H9 (cell line): ENCODE measurements around the gene MMEL1. TPM values are rescaled to one million over a fixed set of nuclear protein-coding genes. Genes with fewer than 3 reads are reported as not detected.
"Not testable (repeated sequence)": the region's sequence is repeated elsewhere in the genome, so short reads cannot be mapped to it uniquely, and the experiment has no call there.

ENCODE experiments used
- DNase-seq: peaks from one replicate; pipeline ENCODE4 v3.0.0-alpha.2; 2017
- H2AFZ ChIP-seq: one replicate; pipeline ENCODE4 v1.6.1; 2013; ENCODE audit warnings: mild to moderate bottlenecking, low read length, control low read depth, moderate library complexity
- H2AK5ac ChIP-seq: 2 replicates; pipeline ENCODE4 v1.6.1; 2013; ENCODE audit warnings: low read length, control low read depth, mixed read lengths; ENCODE audit not compliant: insufficient read length
- H2BK120ac ChIP-seq: one replicate; pipeline ENCODE4 v1.6.1; 2013; ENCODE audit warnings: low read depth, mild to moderate bottlenecking, low read length, control low read depth, inconsistent platforms; ENCODE audit not compliant: poor library complexity, severe bottlenecking
- H2BK12ac ChIP-seq: 2 replicates; pipeline ENCODE4 v1.6.1; 2013; ENCODE audit warnings: low read length, control low read depth, mixed read lengths, low read depth; ENCODE audit not compliant: insufficient read length
- H2BK15ac ChIP-seq: 2 replicates; pipeline ENCODE4 v1.6.1; 2013; ENCODE audit warnings: low read depth, low read length, control low read depth
- H2BK20ac ChIP-seq: one replicate; pipeline ENCODE4 v1.6.1; 2013; ENCODE audit warnings: low read depth, mild to moderate bottlenecking, low read length, control low read depth, inconsistent platforms; ENCODE audit not compliant: poor library complexity, severe bottlenecking
- H2BK5ac ChIP-seq: 2 replicates; pipeline ENCODE4 v1.6.1; 2013; ENCODE audit warnings: low read length, control low read depth, mixed read lengths; ENCODE audit not compliant: insufficient read length
- H3K14ac ChIP-seq: 2 replicates; pipeline ENCODE4 v1.6.1; 2013; ENCODE audit warnings: low read length, control low read depth; ENCODE audit not compliant: insufficient read depth
- H3K18ac ChIP-seq: 2 replicates; pipeline ENCODE4 v1.6.1; 2013; ENCODE audit warnings: low read depth, mild to moderate bottlenecking, mixed read lengths, low read length, control low read depth; ENCODE audit not compliant: insufficient read length
- H3K23ac ChIP-seq: 2 replicates; pipeline ENCODE4 v1.6.1; 2013; ENCODE audit warnings: low read length, control low read depth, mixed read lengths, low read depth; ENCODE audit not compliant: insufficient read length
- H3K23me2 ChIP-seq: 2 replicates; pipeline ENCODE4 v1.6.1; 2013; ENCODE audit warnings: low read depth, mild to moderate bottlenecking, mixed read lengths, low read length, control low read depth; ENCODE audit not compliant: insufficient read length, poor library complexity, severe bottlenecking
- H3K27ac ChIP-seq: 2 replicates; pipeline ENCODE4 v1.5.1; 2013; ENCODE audit warnings: low read length, control low read depth, mixed read lengths, low read depth; ENCODE audit not compliant: insufficient read length
- H3K27me3 ChIP-seq: 2 replicates; pipeline ENCODE4 v1.6.1; 2013; ENCODE audit warnings: low read length, control low read depth, inconsistent platforms; ENCODE audit not compliant: insufficient read depth
- H3K4ac ChIP-seq: 2 replicates; pipeline ENCODE4 v1.6.1; 2013; ENCODE audit warnings: low read depth, mild to moderate bottlenecking, control low read depth, inconsistent platforms, low read length, moderate library complexity
- H3K4me1 ChIP-seq: 2 replicates; pipeline ENCODE4 v1.6.1; 2013; ENCODE audit warnings: low read length, control low read depth, inconsistent platforms; ENCODE audit not compliant: insufficient read depth
- H3K4me2 ChIP-seq: 2 replicates; pipeline ENCODE4 v1.6.1; 2013; ENCODE audit warnings: low read length, control low read depth, mixed read lengths; ENCODE audit not compliant: insufficient read length, insufficient read depth
- H3K56ac ChIP-seq: 2 replicates; pipeline ENCODE4 v1.6.1; 2013; ENCODE audit warnings: low read depth, mild to moderate bottlenecking, mixed read lengths, low read length, control low read depth; ENCODE audit not compliant: insufficient read length
- H3K79me1 ChIP-seq: 2 replicates; pipeline ENCODE4 v1.6.1; 2013; ENCODE audit warnings: low read depth, mild to moderate bottlenecking, moderate library complexity, low read length, control low read depth, inconsistent platforms; ENCODE audit not compliant: insufficient read depth, poor library complexity, severe bottlenecking
- H3K79me2 ChIP-seq: 2 replicates; pipeline ENCODE4 v1.6.1; 2013; ENCODE audit warnings: low read length, control low read depth, inconsistent platforms; ENCODE audit not compliant: insufficient read depth
- H3K9ac ChIP-seq: 2 replicates; pipeline ENCODE4 v1.6.1; 2013; ENCODE audit warnings: low read length, control low read depth, mixed read lengths; ENCODE audit not compliant: insufficient read length; ENCODE audit errors: extremely low read depth
- H3K9me3 ChIP-seq: one replicate; pipeline ENCODE4 v1.6.1; 2013; ENCODE audit warnings: low read depth, low read length, inconsistent platforms; ENCODE audit not compliant: control insufficient read depth
- H3T11ph ChIP-seq: one replicate; pipeline ENCODE4 v1.6.1; 2013; ENCODE audit warnings: mild to moderate bottlenecking, low read length, control low read depth, inconsistent platforms
- H4K20me1 ChIP-seq: one replicate; pipeline ENCODE4 v1.6.1; 2013; ENCODE audit not compliant: control insufficient read depth, insufficient read length, insufficient read depth
- H4K5ac ChIP-seq: 2 replicates; pipeline ENCODE4 v1.6.1; 2013; ENCODE audit warnings: low read depth, mild to moderate bottlenecking, mixed read lengths, low read length, control low read depth; ENCODE audit not compliant: insufficient read length
- H4K8ac ChIP-seq: replicated peaks from 2 replicates; pipeline ENCODE4 v1.6.1; 2013; ENCODE audit warnings: low read length, control low read depth, mixed read lengths, low read depth; ENCODE audit not compliant: insufficient read length
- H4K91ac ChIP-seq: 2 replicates; pipeline ENCODE4 v1.6.1; 2013; ENCODE audit warnings: low read depth, mild to moderate bottlenecking, moderate library complexity, mixed read lengths, low read length, control low read depth; ENCODE audit not compliant: insufficient read length
- H3K27ac Mint-ChIP-seq, 3 experiments: 2 replicates in 2 of 3; 3 replicates in 1 of 3; pipeline ENCODE4 v1.8.0; 2020 to 2021; ENCODE audit warnings: mixed read lengths in 3 of 3, mild to moderate bottlenecking in 1 of 3, moderate library complexity in 1 of 3
- H3K27me3 Mint-ChIP-seq: 2 replicates; pipeline ENCODE4 v1.8.0; 2021; ENCODE audit warnings: low read depth, mild to moderate bottlenecking, moderate library complexity, mixed read lengths
- H3K36me3 Mint-ChIP-seq, 3 experiments: 2 replicates in 2 of 3; 3 replicates in 1 of 3; pipeline ENCODE4 v1.8.0; 2020 to 2021; ENCODE audit warnings: low read depth in 3 of 3, mixed read lengths in 3 of 3; ENCODE audit not compliant: insufficient read depth in 1 of 3
- H3K4me1 Mint-ChIP-seq, 2 experiments: 2 replicates each; pipeline ENCODE4 v1.8.0; 2020; ENCODE audit warnings: mixed read lengths in 2 of 2
- H3K4me3 Mint-ChIP-seq, 2 experiments: 2 replicates in 1 of 2; 3 replicates in 1 of 2; pipeline ENCODE4 v1.8.0; 2020 to 2021; ENCODE audit warnings: mild to moderate bottlenecking in 2 of 2, mixed read lengths in 2 of 2, moderate library complexity in 1 of 2
- H3K9me3 Mint-ChIP-seq, 2 experiments: 2 replicates in 1 of 2; 3 replicates in 1 of 2; pipeline ENCODE4 v1.8.0; 2020; ENCODE audit warnings: mild to moderate bottlenecking in 2 of 2, mixed read lengths in 2 of 2, moderate library complexity in 1 of 2
- WGBS: extraction: QIAGEN DNeasy Blood & Tissue Kit; methylation state at CpG from one replicate; pipeline ENCODE4 v1.1.7; 2013; ENCODE audit warnings: missing lambda C conversion rate, low lambda C conversion rate, mixed read lengths; ENCODE audit not compliant: insufficient read length; ENCODE audit errors: extremely low coverage; 5-methylcytosine and 5-hydroxymethylcytosine counted together
- total RNA-seq: library from RNA; stranded (reverse); gene quantifications from 2 replicates; pipeline ENCODE4 v1.2.1, GENCODE V29; 2021
- TF ChIP-seq, protein P1 (sequence below): fragments of 200-600 bp; sonication (generic); conservative IDR thresholded peaks from 3 replicates; pipeline ENCODE4 v1.8.0; 2021; ENCODE audit warnings: antibody characterized with exemption, mild to moderate bottlenecking

Gene MMEL1
- total RNA-seq, 1 experiment from 2014 or later = 0.42 TPM

DNA sequence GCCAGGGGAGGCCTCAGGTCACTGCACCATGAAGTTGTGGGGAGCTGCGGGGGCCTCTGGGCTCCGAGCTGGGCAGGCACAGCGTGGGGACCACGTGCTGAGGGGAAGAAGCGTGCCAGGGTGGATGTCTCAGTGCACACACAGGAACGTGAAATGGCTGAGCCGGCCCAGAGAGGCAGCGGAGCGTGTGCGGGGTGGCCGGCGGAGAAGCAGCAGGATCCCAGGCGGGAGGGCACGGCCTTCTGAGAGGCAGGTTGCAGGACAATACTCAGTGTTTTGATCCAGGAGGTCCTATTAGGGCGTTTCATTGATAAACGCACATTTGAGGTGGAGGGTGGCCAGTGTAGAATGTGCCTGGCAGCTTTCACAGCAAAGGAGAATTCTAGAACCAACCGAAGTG, 63.8 kb downstream of the MMEL1 start:
- H3K27me3 Mint-ChIP-seq = peaks cover 14% of the 10 kb centered on the region
- H3K79me2 ChIP-seq = no peaks in the 10 kb centered on the region
- no peaks in the 10 kb centered on the region for H3K4me1 ChIP-seq
- TF ChIP-seq, protein P1, sequence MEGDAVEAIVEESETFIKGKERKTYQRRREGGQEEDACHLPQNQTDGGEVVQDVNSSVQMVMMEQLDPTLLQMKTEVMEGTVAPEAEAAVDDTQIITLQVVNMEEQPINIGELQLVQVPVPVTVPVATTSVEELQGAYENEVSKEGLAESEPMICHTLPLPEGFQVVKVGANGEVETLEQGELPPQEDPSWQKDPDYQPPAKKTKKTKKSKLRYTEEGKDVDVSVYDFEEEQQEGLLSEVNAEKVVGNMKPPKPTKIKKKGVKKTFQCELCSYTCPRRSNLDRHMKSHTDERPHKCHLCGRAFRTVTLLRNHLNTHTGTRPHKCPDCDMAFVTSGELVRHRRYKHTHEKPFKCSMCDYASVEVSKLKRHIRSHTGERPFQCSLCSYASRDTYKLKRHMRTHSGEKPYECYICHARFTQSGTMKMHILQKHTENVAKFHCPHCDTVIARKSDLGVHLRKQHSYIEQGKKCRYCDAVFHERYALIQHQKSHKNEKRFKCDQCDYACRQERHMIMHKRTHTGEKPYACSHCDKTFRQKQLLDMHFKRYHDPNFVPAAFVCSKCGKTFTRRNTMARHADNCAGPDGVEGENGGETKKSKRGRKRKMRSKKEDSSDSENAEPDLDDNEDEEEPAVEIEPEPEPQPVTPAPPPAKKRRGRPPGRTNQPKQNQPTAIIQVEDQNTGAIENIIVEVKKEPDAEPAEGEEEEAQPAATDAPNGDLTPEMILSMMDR = no peak
- WGBS = no CpG with 5 or more reads among the region's 17 CpGs
- no peak overlapping the region for H2BK15ac ChIP-seq
- no peak overlapping the region for H3K56ac ChIP-seq
- no peaks in the 10 kb centered on the region for H3K27me3 ChIP-seq
- peaks cover 0 to 3% (median 3%) of the 10 kb centered on the region in 3 experiments; a peak in 4 of 7 replicates for H3K36me3 Mint-ChIP-seq
- no peak overlapping the region for H2BK12ac ChIP-seq
- no peak overlapping the region for H3K27ac Mint-ChIP-seq
- no peaks in the 10 kb centered on the region for H3K9me3 ChIP-seq
- no peak overlapping the region for H3K4ac ChIP-seq
- H4K91ac ChIP-seq = no peak overlapping the region
- no peak overlapping the region for H3K4me3 Mint-ChIP-seq
- H4K8ac ChIP-seq = no peak overlapping the region
- peaks cover 8 to 16% of the 10 kb centered on the region in 2 experiments for H3K9me3 Mint-ChIP-seq
- no peak overlapping the region for H2BK120ac ChIP-seq
- H3K27ac ChIP-seq = no peak overlapping the region
- no peak overlapping the region for H3T11ph ChIP-seq
- no peak overlapping the region for H3K4me2 ChIP-seq
- no peak overlapping the region for H2BK20ac ChIP-seq
- H3K4me1 Mint-ChIP-seq = peaks cover 0 to 6% of the 10 kb centered on the region in 2 experiments; a peak in 2 of 4 replicates
- no peaks in the 10 kb centered on the region for H3K23me2 ChIP-seq
- H3K23ac ChIP-seq = no peak overlapping the region
- no peak overlapping the region for H3K18ac ChIP-seq
- H3K9ac ChIP-seq = no peak overlapping the region
- H3K79me1 ChIP-seq = no peaks in the 10 kb centered on the region
- no peak overlapping the region for H2AK5ac ChIP-seq
- no peak for DNase-seq
- H3K14ac ChIP-seq = no peak overlapping the region
- no peak overlapping the region for H4K5ac ChIP-seq
- H4K20me1 ChIP-seq = no peaks in the 10 kb centered on the region
- no peak overlapping the region for H2AFZ ChIP-seq
- no peak overlapping the region for H2BK5ac ChIP-seq

DNA sequence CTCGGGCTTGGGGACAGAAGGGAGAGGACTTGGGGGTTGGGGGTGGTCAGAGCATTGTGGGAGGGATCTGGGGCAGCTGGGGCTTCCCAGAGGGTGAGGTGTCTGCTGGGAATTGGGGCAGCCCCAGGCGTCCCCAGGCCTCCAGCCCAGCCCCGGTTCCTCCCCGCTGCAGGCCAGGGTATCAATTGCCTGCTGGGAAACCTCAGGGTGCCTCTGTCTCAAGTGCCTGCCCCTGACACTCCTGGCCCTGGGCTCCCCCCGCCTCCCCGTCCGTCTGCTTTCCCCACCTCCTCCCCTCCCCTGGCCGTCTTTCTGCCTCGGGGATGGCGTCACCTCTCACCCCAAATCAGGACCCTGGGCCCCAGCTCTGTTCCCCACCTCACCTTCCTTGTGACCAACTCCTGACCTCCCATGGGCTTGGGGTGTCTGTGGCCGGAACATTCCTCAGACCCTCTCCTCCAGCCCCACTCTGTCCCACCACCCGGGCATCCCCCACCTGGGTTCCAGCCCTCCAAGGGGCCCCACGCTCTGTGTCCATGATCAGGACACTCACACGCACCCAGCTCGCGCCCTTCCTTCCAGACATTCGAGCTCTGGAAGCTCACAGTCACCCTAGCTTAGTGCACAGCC, 64.5 kb downstream of the MMEL1 start:
- H4K91ac ChIP-seq, H2AK5ac ChIP-seq, H3K36me3 Mint-ChIP-seq, H3K56ac ChIP-seq, H3K14ac ChIP-seq, H2BK5ac ChIP-seq, H2BK12ac ChIP-seq, H3K27me3 ChIP-seq, H3K9ac ChIP-seq, H3K23me2 ChIP-seq, H3K23ac ChIP-seq, H2BK20ac ChIP-seq, H3T11ph ChIP-seq, H4K5ac ChIP-seq, H4K20me1 ChIP-seq, H4K8ac ChIP-seq, H3K4me3 Mint-ChIP-seq, H3K4ac ChIP-seq, H2BK15ac ChIP-seq, H3K27ac Mint-ChIP-seq, H3K4me1 ChIP-seq, H3K27me3 Mint-ChIP-seq, H3K9me3 ChIP-seq, H2AFZ ChIP-seq, H3K18ac ChIP-seq, H3K4me1 Mint-ChIP-seq, H3K27ac ChIP-seq, H3K9me3 Mint-ChIP-seq, H3K79me1 ChIP-seq, H3K79me2 ChIP-seq, H2BK120ac ChIP-seq, H3K4me2 ChIP-seq, DNase-seq: not testable (repeated sequence)
- WGBS = no CpG with 5 or more reads among the region's 17 CpGs
